ENCODE data around the gene RAB40A. TPM values are rescaled to one million over a fixed set of nuclear protein-coding genes. Genes with fewer than 3 reads are reported as not detected.
"Not testable (repeated sequence)": the region's sequence is repeated elsewhere in the genome, so short reads cannot be mapped to it uniquely, and the experiment has no call there.

Gene RAB40A
- total RNA-seq, 1 donor from 2014 or later, result 0.23 TPM

DNA sequence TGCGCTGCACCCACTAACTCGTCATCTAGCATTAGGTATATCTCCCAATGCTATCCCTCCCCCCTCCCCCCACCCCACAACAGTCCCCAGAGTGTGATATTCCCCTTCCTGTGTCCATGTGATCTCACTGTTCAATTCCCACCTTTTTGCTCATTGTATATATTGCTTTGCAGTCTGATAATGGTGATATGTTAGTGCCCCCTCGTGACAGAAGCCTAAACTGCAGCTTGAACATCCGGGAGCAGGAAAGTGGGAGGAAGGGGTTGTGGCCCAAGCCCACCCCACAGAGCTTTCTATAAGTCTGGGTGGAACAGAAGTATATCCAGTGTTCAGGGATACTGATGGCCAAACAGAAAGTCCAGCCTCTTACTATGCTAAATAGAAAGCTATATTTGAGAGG lies 29.6 kb downstream of the RAB40A start:
- DNase-seq (ENCODE audit: low read depth), result not testable (repeated sequence)

DNA sequence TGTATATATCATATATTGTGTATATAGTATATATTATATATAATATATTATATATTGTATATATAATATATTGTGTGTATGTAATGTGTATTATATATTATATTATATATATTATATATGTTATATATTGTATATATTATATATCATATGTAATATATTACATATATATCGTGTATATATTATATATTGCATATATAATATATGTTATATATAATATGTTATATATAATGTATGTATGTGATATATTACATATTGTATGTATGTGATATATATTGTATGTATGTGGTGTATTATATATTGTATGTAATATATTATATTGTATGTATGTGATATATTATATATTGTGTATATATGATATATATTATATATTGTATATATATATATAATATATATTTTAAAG lies 30.5 kb downstream of the RAB40A start:
- no peak for DNase-seq (ENCODE audit: low read depth)
- H3K4me3 ChIP-seq (ENCODE audit: low read depth, low read length), result no peak overlapping the region
- TF ChIP-seq, protein P1, sequence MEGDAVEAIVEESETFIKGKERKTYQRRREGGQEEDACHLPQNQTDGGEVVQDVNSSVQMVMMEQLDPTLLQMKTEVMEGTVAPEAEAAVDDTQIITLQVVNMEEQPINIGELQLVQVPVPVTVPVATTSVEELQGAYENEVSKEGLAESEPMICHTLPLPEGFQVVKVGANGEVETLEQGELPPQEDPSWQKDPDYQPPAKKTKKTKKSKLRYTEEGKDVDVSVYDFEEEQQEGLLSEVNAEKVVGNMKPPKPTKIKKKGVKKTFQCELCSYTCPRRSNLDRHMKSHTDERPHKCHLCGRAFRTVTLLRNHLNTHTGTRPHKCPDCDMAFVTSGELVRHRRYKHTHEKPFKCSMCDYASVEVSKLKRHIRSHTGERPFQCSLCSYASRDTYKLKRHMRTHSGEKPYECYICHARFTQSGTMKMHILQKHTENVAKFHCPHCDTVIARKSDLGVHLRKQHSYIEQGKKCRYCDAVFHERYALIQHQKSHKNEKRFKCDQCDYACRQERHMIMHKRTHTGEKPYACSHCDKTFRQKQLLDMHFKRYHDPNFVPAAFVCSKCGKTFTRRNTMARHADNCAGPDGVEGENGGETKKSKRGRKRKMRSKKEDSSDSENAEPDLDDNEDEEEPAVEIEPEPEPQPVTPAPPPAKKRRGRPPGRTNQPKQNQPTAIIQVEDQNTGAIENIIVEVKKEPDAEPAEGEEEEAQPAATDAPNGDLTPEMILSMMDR (conservative IDR thresholded peaks at IDR 0.05; ENCODE audit: low read depth, low read length), result no peak

More for the DNA sequence above, 29.6 kb downstream of the RAB40A start:
- H3K4me3 ChIP-seq (ENCODE audit: low read depth, low read length), result not testable (repeated sequence)
- TF ChIP-seq, protein P1 (conservative IDR thresholded peaks at IDR 0.05; ENCODE audit: low read depth, low read length), result peak; percentile 50

DNA sequence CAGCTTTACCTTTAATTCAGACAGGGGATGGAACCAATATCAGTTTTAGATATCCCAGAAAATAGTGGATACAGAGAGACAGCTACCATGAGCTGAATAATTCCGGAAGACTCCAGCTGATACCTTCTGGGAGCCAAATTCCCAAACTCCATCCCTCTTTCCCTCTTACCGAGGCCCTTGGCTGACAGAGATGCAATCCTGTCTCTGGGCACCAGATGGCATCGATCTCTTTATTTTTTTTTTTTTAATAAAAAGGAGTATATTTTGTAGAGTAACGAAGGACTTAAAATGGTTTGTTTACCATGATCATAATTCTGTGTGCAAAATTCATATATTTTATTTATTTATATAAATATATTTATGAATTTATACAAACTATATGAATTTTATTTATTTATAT lies 31.0 kb downstream of the RAB40A start:
- TF ChIP-seq, protein P1 (conservative IDR thresholded peaks at IDR 0.05; ENCODE audit: low read depth, low read length), result peak; percentile 47
- no peak overlapping the region for H3K4me3 ChIP-seq (ENCODE audit: low read depth, low read length)

DNA sequence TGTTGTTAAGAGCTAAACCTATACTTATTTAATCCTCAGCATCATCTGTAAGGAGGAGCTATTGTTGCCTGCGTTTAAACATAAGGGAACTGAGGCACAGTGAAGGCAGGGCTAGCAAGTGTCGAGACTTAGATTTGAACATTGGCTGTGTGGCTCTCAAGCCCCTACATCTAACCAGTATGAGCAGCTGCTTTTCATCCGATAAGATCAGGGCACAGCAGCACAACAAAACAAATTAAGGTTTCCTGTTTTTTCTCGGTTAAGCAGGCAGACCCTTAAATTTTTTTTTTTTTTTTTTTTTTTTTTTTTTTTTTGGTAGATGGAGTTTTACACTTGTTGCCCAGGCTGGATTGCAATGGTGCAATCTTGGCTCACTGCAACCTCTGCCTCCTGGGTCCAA lies 35.6 kb downstream of the RAB40A start:
- no peak for DNase-seq (ENCODE audit: low read depth)
- TF ChIP-seq, protein P1 (conservative IDR thresholded peaks at IDR 0.05; ENCODE audit: low read depth, low read length), result no peak
- H3K4me3 ChIP-seq (ENCODE audit: low read depth, low read length), result no peak overlapping the region

More for the DNA sequence above, 31.0 kb downstream of the RAB40A start:
- no peak for DNase-seq (ENCODE audit: low read depth)

DNA sequence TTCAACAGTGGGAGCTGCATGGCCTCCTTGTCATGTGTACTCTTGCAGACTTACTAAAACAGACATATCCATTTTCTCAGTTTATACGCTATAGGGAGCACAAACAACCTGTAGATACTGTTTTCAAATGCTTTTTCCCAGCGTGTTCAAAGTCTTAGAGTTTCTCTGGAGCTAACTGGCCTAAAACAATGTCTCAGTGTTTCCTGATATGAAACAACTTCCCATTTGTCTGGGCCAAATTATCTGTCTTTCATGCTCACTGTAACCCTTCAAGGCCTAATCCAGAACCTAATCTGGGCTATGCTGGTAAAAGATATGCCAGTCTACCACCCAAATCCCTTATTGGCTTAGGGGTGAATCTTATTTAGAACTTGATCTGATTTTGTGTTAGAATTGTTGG lies 38.8 kb downstream of the RAB40A start:
- H3K4me3 ChIP-seq (ENCODE audit: low read depth, low read length), result no peak overlapping the region
- TF ChIP-seq, protein P1 (conservative IDR thresholded peaks at IDR 0.05; ENCODE audit: low read depth, low read length), result no peak
- no peak for DNase-seq (ENCODE audit: low read depth)

DNA sequence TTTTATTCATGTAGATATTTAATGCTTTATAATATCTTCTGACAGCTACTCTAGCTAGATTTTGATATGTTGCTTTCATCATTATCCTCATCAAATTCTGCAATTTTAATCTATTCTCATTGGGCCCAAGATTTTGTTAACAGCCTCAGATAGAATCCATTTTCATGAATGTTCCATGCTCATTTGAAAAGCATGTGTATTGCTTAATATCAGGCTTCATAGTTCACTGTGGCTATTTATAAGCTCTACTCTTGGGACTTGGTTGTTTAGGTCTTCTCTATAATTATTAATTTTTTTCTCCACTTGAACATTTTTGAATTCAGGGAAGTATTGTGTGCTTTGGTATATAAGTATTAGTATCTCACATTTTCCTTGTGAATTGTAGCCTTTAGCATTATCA lies 41.8 kb downstream of the RAB40A start:
- DNase-seq (ENCODE audit: low read depth), result no peak
- TF ChIP-seq, protein P1 (conservative IDR thresholded peaks at IDR 0.05; ENCODE audit: low read depth, low read length), result no peak
- H3K4me3 ChIP-seq (ENCODE audit: low read depth, low read length), result no peak overlapping the region

DNA sequence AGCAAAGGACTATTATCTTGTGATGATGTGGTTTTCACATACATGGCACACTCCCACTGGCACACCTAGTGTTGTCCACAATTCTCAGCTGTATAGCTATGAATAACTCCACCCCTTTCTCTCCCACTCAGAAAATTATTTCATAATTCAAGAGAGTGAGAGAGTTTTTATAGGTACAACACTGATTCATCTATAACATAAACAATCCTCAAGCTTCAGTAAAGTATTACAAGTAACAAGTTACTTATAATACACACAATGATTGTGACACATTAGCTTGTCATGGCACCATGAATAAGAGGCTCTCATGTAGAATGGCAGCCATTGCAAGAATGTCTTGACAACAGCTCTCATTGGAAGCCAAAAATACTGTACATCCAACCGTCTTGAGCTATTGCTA lies 43.9 kb downstream of the RAB40A start:
- H3K4me3 ChIP-seq (ENCODE audit: low read depth, low read length), result no peak overlapping the region
- DNase-seq (ENCODE audit: low read depth), result no peak
- TF ChIP-seq, protein P1 (conservative IDR thresholded peaks at IDR 0.05; ENCODE audit: low read depth, low read length), result no peak

DNA sequence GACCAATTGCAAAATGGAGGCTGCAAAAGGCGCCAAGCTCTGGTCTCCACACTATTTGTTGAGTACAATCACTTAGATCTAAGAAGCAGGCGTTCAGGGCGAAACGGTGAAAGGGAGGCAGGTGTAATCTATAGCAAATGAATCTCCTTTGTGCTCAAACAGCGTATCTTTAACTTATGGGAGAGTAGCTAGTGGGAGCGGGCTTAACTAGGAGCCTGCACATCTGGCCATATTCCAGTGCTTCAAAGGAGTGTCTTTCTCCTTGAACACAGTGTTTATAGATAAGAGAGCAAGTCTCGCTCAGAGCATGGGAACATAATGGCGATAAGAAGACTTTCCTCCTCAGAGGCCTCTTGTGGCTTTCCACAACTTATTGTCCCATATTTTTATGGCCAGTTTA lies 49.3 kb downstream of the RAB40A start:
- not testable (repeated sequence) for DNase-seq (ENCODE audit: low read depth); H3K4me3 ChIP-seq (ENCODE audit: low read depth, low read length)

Measured in epithelial cell of proximal tubule (primary cell).